Astrocyte of the cerebellum (primary cell): ENCODE results near the gene CYP19A1.

Experiments
- DNase-seq: peaks from one replicate; pipeline ENCODE4 v3.0.0-alpha.2; 2011; ENCODE audit warnings: low read depth
- H3K4me3 ChIP-seq: 2 replicates; pipeline ENCODE4 v1.5.1; 2011; ENCODE audit warnings: mild to moderate bottlenecking, low read depth, low read length, moderate library complexity
- in situ Hi-C: cut with HindIII; loops from 2 replicates; pipeline ENCODE4 v1.10.0; 2017; ENCODE audit warnings: low sequenced_read_pairs
- TF ChIP-seq, protein P1 (sequence below): IDR thresholded peaks from 2 replicates; pipeline ENCODE4 v1.5.1; 2012; ENCODE audit warnings: low read length, low read depth, moderate library complexity, mild to moderate bottlenecking; ENCODE audit errors: missing control alignments

Gene CYP19A1

DNA sequence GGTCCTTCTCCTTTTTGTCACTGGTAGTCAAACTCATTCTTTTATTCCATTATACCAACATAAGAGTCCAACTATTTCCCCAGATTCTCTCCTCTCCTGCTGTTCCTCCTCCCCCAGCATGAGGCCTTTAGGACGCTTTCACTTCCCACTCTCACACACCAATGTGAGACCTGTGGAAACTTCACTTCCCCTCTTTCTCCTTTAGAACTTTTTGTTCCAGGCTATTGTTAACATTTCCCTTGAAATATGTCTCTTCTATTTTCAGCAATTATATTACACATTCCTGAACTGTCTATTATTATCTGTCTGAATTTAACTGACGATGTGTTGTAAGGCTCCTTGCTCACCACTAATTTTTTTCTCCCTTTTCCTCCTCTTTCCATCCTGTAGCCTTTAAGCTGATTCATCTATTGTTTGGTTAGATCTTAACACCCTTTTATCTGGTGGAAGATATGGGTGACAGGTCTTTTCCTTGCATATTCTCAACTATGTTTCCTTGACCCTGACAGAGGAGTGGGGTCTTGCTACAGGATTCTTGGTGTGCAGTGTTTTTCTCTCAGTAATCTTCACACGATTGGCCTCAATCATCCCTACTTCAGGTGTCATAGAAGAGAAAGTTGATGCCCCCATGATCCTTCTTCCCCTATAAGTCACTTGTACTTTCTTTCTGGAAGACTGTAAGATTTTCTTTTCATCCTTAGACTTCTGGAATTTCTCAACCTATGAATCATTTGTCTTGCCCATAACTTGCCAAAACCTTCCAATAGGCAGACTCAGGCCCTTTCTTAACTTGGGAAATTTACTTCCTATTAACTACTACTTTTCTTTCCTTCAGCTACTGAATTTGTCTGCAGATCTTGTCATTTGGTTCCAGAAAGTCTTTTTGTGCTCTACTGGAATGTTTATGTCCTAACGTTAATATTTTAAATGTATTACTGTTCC, 5.9 kb downstream of the CYP19A1 start:
- in situ Hi-C loops = no loop called here
- H3K4me3 ChIP-seq = no peak overlapping the region
- TF ChIP-seq, protein P1, sequence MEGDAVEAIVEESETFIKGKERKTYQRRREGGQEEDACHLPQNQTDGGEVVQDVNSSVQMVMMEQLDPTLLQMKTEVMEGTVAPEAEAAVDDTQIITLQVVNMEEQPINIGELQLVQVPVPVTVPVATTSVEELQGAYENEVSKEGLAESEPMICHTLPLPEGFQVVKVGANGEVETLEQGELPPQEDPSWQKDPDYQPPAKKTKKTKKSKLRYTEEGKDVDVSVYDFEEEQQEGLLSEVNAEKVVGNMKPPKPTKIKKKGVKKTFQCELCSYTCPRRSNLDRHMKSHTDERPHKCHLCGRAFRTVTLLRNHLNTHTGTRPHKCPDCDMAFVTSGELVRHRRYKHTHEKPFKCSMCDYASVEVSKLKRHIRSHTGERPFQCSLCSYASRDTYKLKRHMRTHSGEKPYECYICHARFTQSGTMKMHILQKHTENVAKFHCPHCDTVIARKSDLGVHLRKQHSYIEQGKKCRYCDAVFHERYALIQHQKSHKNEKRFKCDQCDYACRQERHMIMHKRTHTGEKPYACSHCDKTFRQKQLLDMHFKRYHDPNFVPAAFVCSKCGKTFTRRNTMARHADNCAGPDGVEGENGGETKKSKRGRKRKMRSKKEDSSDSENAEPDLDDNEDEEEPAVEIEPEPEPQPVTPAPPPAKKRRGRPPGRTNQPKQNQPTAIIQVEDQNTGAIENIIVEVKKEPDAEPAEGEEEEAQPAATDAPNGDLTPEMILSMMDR = no peak
- DNase-seq = no peak

DNA sequence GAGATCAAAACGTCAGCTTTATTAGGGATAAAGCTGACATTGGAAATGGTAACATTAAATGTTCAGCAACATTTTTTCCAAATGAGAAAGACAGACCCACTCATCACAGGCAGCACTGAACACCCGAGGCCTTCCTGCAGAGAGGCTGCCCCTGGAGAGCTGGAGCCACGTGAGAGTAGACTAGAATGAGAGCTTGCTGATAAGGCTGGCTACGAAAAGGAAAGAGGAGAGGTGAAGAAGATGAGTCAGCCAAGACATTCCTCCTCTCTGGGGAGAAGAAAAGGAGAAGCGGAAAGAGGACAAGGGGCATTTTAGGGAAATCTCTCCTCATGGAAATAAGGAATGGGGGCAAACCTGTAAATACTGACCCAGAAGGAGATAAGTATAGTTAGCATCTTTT, 7.3 kb downstream of the CYP19A1 start:
- DNase-seq = no peak
- no peak overlapping the region for H3K4me3 ChIP-seq
- TF ChIP-seq, protein P1 = no peak
- in situ Hi-C loops = no loop called here

DNA sequence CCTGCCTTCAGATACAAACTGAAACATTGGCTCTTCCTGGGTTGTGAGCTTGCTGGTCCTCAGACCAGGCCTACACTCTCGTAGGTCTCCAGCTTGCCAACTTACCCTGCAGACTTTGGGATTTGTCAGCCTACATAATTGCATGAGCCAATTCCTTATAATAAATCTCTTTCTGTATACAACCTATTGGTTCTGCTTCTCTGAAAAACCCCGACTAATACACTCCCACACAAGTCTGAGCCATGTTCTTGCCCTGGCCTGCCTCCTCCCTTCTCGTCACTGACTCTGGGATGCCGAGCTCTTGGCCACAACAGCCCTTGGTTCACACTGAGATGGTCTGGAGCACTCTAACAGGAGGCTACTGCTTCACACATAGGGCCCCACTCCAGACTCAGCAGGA, 9.5 kb downstream of the CYP19A1 start:
- no peak for DNase-seq

DNA sequence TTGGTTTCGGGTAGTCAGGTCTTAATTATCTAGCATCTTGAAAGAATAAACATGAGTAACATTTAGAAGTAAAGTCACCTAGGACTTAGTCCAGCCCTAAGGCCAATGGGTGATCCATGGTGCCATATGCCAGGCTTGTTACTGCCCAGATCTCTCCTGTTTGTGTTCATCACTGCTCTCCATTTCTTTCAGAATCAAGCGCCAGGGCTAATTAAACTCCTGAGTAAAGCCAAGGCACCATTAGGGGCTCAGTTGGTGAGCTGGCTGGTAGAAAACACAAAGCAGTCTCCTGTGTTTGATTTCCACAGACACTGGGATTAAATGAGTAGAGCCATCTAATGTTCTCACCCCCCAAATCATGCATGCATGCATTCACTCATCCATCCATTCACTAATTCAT, 11.3 kb downstream of the CYP19A1 start:
- DNase-seq = no peak
- H3K4me3 ChIP-seq = no peak overlapping the region
- TF ChIP-seq, protein P1 = no peak
- in situ Hi-C loops = no loop called here

More for the DNA sequence above, 9.5 kb downstream of the CYP19A1 start:
- TF ChIP-seq, protein P1 = no peak
- H3K4me3 ChIP-seq = no peak overlapping the region
- in situ Hi-C loops = no loop called here

DNA sequence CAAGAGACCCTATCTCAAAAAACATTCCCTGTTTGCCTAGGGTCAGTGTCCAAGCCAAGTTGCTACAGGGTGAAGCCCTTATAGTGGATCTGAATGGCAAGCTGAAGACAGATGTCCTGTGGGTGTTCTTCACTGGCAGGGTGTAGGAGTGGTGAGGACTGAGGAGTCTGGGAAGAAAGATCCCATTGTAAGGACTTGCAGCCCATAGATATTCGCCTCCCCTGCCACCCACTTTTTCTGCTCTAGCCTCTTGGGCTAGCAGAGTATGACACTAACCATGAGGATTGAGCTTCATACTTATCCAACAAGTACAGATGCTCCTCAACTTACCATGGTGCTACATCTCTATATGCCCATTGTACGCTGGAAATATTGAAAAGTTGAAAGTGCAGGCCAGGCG, 13.2 kb downstream of the CYP19A1 start:
- TF ChIP-seq, protein P1 = no peak
- in situ Hi-C loops = no loop called here
- no peak overlapping the region for H3K4me3 ChIP-seq
- DNase-seq = no peak

DNA sequence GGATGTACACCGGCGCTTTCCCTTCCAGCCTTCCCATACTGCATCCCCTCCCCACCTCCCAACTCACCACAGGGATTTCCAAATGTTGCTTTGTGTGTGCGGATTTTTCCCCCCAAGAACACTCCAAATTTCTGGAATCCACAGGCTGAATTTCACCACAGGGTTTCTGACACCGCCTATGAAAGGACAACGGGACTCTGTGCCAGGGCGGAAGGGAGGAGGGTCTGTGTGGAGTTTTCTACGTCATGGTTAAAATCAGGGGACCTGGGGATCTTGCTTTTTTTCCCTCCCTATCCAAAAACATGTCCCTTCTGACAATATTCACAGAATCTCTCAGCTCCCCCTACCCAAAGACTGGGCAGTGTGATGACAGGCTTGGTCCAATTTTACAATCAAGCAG, 14.6 kb downstream of the CYP19A1 start:
- TF ChIP-seq, protein P1 = no peak
- no peak overlapping the region for H3K4me3 ChIP-seq
- no peak for DNase-seq
- in situ Hi-C loops = no loop called here
